ENCODE measurements around the gene HERC4.
"Not testable (repeated sequence)": the region's sequence is repeated elsewhere in the genome, so short reads cannot be mapped to it uniquely, and the experiment has no call there.

HERC4 gene

GRCh38 chr10:68086910-68087684 is 12.0 kb upstream of the HERC4 start:
- Histone ChIP-seq H3K9ac (ENCODE audit: low read length) (no peak overlapping the region), H3K4me3 (ENCODE audit: low read length) (no peak overlapping the region), H3K27ac (ENCODE audit: low read depth, low read length) (no peak overlapping the region), H3K27me3 (ENCODE audit: control insufficient read depth, insufficient read depth, low read length) (no peaks in the 10 kb centered on the region), H3K36me3 (ENCODE audit: control insufficient read depth, insufficient read depth, low read length) (no peaks in the 10 kb centered on the region), H3K4me1 (ENCODE audit: control insufficient read depth, insufficient read depth, low read length) (no peaks in the 10 kb centered on the region)

- Histone ChIP-seq H3K9ac (ENCODE audit: low read length) (no peak overlapping the region), H3K4me3 (ENCODE audit: low read length) (no peak overlapping the region), H3K36me3 (ENCODE audit: control insufficient read depth, insufficient read depth, low read length) (no peaks in the 10 kb centered on the region), H3K27me3 (ENCODE audit: control insufficient read depth, insufficient read depth, low read length) (no peaks in the 10 kb centered on the region), H3K27ac (ENCODE audit: low read depth, low read length) (no peak overlapping the region), H3K4me1 (ENCODE audit: control insufficient read depth, insufficient read depth, low read length) (no peaks in the 10 kb centered on the region)
Observed at GRCh38 chr10:68086011-68086410, 10.9 kb upstream of the HERC4 start.

- Histone ChIP-seq H3K4me1 (ENCODE audit: control insufficient read depth, insufficient read depth, low read length) (no peaks in the 10 kb centered on the region), H3K27me3 (ENCODE audit: control insufficient read depth, insufficient read depth, low read length) (no peaks in the 10 kb centered on the region), H3K27ac (ENCODE audit: low read depth, low read length) (no peak overlapping the region), H3K36me3 (ENCODE audit: control insufficient read depth, insufficient read depth, low read length) (no peaks in the 10 kb centered on the region), H3K9ac (ENCODE audit: low read length) (no peak overlapping the region), H3K4me3 (ENCODE audit: low read length) (no peak overlapping the region)
Observed at GRCh38 chr10:68084469-68084868, 9.4 kb upstream of the HERC4 start.

- H3K4me3 ChIP-seq (ENCODE audit: low read length) = no peak overlapping the region
- no peaks in the 10 kb centered on the region for H3K27me3 ChIP-seq (ENCODE audit: control insufficient read depth, insufficient read depth, low read length)
- no peaks in the 10 kb centered on the region for H3K4me1 ChIP-seq (ENCODE audit: control insufficient read depth, insufficient read depth, low read length)
- no peaks in the 10 kb centered on the region for H3K36me3 ChIP-seq (ENCODE audit: control insufficient read depth, insufficient read depth, low read length)
- H3K9ac ChIP-seq (ENCODE audit: low read length) = no peak overlapping the region
- no peak overlapping the region for H3K27ac ChIP-seq (ENCODE audit: low read depth, low read length)
Observed at GRCh38 chr10:68083953-68084352, 8.9 kb upstream of the HERC4 start.

GRCh38 chr10:68082872-68083271 is 7.8 kb upstream of the HERC4 start:
- Histone ChIP-seq H3K27me3 (ENCODE audit: control insufficient read depth, insufficient read depth, low read length) (no peaks in the 10 kb centered on the region), H3K27ac (ENCODE audit: low read depth, low read length) (no peak overlapping the region), H3K4me3 (ENCODE audit: low read length) (no peak overlapping the region), H3K4me1 (ENCODE audit: control insufficient read depth, insufficient read depth, low read length) (no peaks in the 10 kb centered on the region), H3K36me3 (ENCODE audit: control insufficient read depth, insufficient read depth, low read length) (no peaks in the 10 kb centered on the region), H3K9ac (ENCODE audit: low read length) (no peak overlapping the region)

GRCh38 chr10:68081916-68082315 is 6.8 kb upstream of the HERC4 start:
- Histone ChIP-seq H3K9ac (ENCODE audit: low read length) (no peak overlapping the region), H3K4me3 (ENCODE audit: low read length) (no peak overlapping the region), H3K27ac (ENCODE audit: low read depth, low read length) (no peak overlapping the region), H3K36me3 (ENCODE audit: control insufficient read depth, insufficient read depth, low read length) (no peaks in the 10 kb centered on the region), H3K4me1 (ENCODE audit: control insufficient read depth, insufficient read depth, low read length) (no peaks in the 10 kb centered on the region), H3K27me3 (ENCODE audit: control insufficient read depth, insufficient read depth, low read length) (no peaks in the 10 kb centered on the region)

- Histone ChIP-seq H3K27ac (ENCODE audit: low read depth, low read length) (no peak overlapping the region), H3K4me1 (ENCODE audit: control insufficient read depth, insufficient read depth, low read length) (no peaks in the 10 kb centered on the region), H3K27me3 (ENCODE audit: control insufficient read depth, insufficient read depth, low read length) (no peaks in the 10 kb centered on the region), H3K4me3 (ENCODE audit: low read length) (no peak overlapping the region), H3K9ac (ENCODE audit: low read length) (no peak overlapping the region), H3K36me3 (ENCODE audit: control insufficient read depth, insufficient read depth, low read length) (no peaks in the 10 kb centered on the region)
Observed at GRCh38 chr10:68080853-68081431, 5.9 kb upstream of the HERC4 start.

GRCh38 chr10:68079434-68079833 is 4.4 kb upstream of the HERC4 start:
- H3K27me3 ChIP-seq (ENCODE audit: control insufficient read depth, insufficient read depth, low read length) = no peaks in the 10 kb centered on the region
- H3K4me3 ChIP-seq (ENCODE audit: low read length) = no peak overlapping the region
- H3K9ac ChIP-seq (ENCODE audit: low read length) = no peak overlapping the region
- no peaks in the 10 kb centered on the region for H3K4me1 ChIP-seq (ENCODE audit: control insufficient read depth, insufficient read depth, low read length)
- H3K36me3 ChIP-seq (ENCODE audit: control insufficient read depth, insufficient read depth, low read length) = no peaks in the 10 kb centered on the region
- H3K27ac ChIP-seq (ENCODE audit: low read depth, low read length) = no peak overlapping the region

GRCh38 chr10:68077026-68077425 is 1.9 kb upstream of the HERC4 start:
- no peak overlapping the region for H3K9ac ChIP-seq (ENCODE audit: low read length)
- H3K4me3 ChIP-seq (ENCODE audit: low read length) = no peak overlapping the region
- H3K36me3 ChIP-seq (ENCODE audit: control insufficient read depth, insufficient read depth, low read length) = no peaks in the 10 kb centered on the region
- peaks cover 6% of the 10 kb centered on the region for H3K4me1 ChIP-seq (ENCODE audit: control insufficient read depth, insufficient read depth, low read length)
- no peaks in the 10 kb centered on the region for H3K27me3 ChIP-seq (ENCODE audit: control insufficient read depth, insufficient read depth, low read length)
- H3K27ac ChIP-seq (ENCODE audit: low read depth, low read length) = no peak overlapping the region

GRCh38 chr10:68076081-68076480 is 998 bp upstream of the HERC4 start:
- H3K4me3 ChIP-seq (ENCODE audit: low read length); H3K4me1 ChIP-seq (ENCODE audit: control insufficient read depth, insufficient read depth, low read length); H3K36me3 ChIP-seq (ENCODE audit: control insufficient read depth, insufficient read depth, low read length); H3K27me3 ChIP-seq (ENCODE audit: control insufficient read depth, insufficient read depth, low read length); H3K27ac ChIP-seq (ENCODE audit: low read depth, low read length); H3K9ac ChIP-seq (ENCODE audit: low read length): not testable (repeated sequence)

GRCh38 chr10:68075550-68076004 is 494 bp upstream of the HERC4 start:
- Histone ChIP-seq H3K4me1 (ENCODE audit: control insufficient read depth, insufficient read depth, low read length) (peaks cover 6% of the 10 kb centered on the region), H3K9ac (ENCODE audit: low read length) (no peak overlapping the region), H3K27ac (ENCODE audit: low read depth, low read length) (peak overlapping the region; percentile 54), H3K4me3 (ENCODE audit: low read length) (peak overlapping the region; percentile 23), H3K27me3 (ENCODE audit: control insufficient read depth, insufficient read depth, low read length) (no peaks in the 10 kb centered on the region), H3K36me3 (ENCODE audit: control insufficient read depth, insufficient read depth, low read length) (no peaks in the 10 kb centered on the region)

GRCh38 chr10:68074031-68074774 is 880 bp downstream of the HERC4 start:
- Histone ChIP-seq H3K36me3 (ENCODE audit: control insufficient read depth, insufficient read depth, low read length) (no peaks in the 10 kb centered on the region), H3K9ac (ENCODE audit: low read length) (peak overlapping the region; percentile 99), H3K4me3 (ENCODE audit: low read length) (peak overlapping the region; percentile 95), H3K4me1 (ENCODE audit: control insufficient read depth, insufficient read depth, low read length) (peaks cover 6% of the 10 kb centered on the region), H3K27me3 (ENCODE audit: control insufficient read depth, insufficient read depth, low read length) (no peaks in the 10 kb centered on the region), H3K27ac (ENCODE audit: low read depth, low read length) (peak overlapping the region; percentile 98)
